HG03571 (cell line): Measurements from ENCODE around the gene EVI5.

Experiments
- ATAC-seq: cut with Tn5 transposase; IDR thresholded peaks from one replicate; pipeline ENCODE4 v1.9.1; 2021; ENCODE audit not compliant: unreplicated experiment

EVI5 gene

DNA sequence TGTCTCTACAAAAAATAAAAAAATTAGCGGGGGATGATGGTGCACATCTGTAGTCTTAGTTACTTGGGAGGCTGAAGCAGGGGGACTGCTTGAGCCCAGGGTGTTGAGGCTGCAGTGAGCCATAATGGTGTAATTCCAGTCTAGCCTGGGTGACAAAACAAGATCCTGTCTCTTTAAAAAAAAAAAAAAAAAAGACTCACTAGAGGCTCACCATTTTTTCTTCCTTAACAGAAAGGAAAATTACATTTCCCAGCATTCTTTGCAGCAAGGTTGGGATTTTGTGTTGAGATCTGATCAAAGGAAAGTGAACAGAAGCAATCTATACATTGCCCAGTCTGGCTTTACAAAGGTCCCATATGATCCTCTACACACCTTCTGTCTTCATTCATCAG is 319.7 kb downstream of the EVI5 start:
- ATAC-seq, result no peak

DNA sequence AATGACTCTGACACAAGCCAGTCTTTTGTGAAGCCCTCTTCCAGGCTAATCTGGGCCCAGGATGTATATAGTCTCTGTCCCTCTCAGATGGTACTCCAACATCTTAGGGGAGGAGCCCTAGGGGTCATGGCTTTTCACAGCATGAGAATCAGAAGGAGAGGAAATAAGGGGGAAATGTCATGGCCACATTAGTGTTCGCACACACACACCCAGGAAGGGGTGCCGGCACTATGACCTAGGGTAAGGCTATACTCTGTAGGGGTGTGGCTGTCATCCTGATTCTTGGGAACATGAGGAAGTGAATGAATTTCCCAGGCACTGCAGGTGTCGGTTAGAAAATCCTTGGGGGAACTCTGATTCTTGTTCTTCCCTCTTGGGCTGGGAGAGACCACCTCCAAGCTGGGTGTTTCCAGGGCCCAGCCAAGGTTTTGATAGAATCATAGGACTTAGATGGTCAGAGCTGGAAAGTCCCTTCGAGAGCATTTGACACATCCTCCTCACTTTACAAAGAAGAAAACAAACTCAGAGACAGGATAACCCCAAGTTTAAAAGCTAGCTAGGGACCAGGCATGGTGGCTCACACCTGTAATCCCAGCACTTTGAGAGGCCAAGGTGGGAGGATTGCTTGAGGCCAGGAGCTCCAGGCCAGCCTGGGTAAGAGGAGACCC is 320.2 kb downstream of the EVI5 start:
- no peak for ATAC-seq

DNA sequence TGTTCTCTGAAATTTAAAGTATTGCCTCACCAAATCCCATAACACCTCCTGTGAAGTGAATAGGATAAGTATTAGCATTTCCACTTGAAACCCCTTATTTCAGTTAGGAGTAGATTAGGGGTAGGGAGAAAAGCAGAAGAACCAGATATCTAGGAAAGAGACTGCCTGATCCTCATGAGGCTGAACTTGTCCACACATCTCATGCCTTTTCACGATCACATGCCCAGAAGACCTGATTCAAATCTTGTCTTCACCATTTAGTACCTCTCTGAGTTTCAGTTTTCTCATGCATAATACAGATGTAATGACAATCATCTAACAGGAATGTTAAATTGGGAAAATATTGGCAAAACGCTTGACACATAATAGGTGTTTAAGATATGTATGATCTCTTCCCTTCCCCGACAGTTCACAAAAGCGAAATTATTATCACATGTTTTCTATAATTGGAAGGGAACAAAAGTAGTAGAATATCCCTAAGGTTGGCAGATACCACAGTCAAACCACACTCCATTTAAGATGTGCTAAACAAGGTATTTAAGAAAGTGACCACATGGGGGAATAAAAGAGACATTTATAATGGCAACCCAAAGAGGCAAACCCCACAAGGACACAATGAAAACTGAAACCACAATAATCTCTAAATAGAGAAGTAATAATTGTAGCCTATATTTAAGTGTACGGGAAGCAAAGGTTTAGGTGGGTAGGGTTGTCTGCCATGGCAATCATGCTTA is 323.4 kb downstream of the EVI5 start:
- ATAC-seq, result peak; percentile 68

- no peak for ATAC-seq
Measured at GRCh38 chr1:92459871-92460320, 325.0 kb downstream of the EVI5 start.
